SW480 (cell line): Measurements from ENCODE around the gene PCDHGB2.
"Not testable (repeated sequence)": the region's sequence is repeated elsewhere in the genome, so short reads cannot be mapped to it uniquely, and the experiment has no call there.

ENCODE experiments used
- DNase-seq: peaks from one replicate; pipeline ENCODE4 v3.0.0-alpha.2; 2016; ENCODE audit warnings: low spot score

The PCDHGB2 gene

GRCh38 chr5:141359790-141360426 lies at the start of gene PCDHGB2:
PCDHGB2 (plus strand) TSS chr5:141359994; CDS start chr5:141360136, 142 bp downstream.
- DNase-seq: peak; percentile 31

GRCh38 chr5:141313711-141314110 lies 46.1 kb upstream of the PCDHGB2 start:
- no peak for DNase-seq

- DNase-seq: not testable (repeated sequence)
Observed at GRCh38 chr5:141316963-141317362, 42.8 kb upstream of the PCDHGB2 start.

- DNase-seq: no peak
Observed at GRCh38 chr5:141319202-141319601, 40.6 kb upstream of the PCDHGB2 start.

GRCh38 chr5:141319699-141320098 lies 40.1 kb upstream of the PCDHGB2 start:
- DNase-seq: no peak

- peak; percentile 92 for DNase-seq
Observed at GRCh38 chr5:141320225-141321169, 39.3 kb upstream of the PCDHGB2 start, which contains the start of gene TAF7. TAF7 (minus strand) TSS chr5:141320784; CDS start chr5:141320044, 740 bp downstream.

- no peak for DNase-seq
Observed at GRCh38 chr5:141322261-141322660, 37.5 kb upstream of the PCDHGB2 start.

- DNase-seq: peak; percentile 50
Observed at GRCh38 chr5:141326088-141326854, 33.5 kb upstream of the PCDHGB2 start.

- no peak for DNase-seq
Observed at GRCh38 chr5:141328231-141328630, 31.6 kb upstream of the PCDHGB2 start.

- no peak for DNase-seq
Observed at GRCh38 chr5:141330299-141331080, 29.3 kb upstream of the PCDHGB2 start, which contains the start of gene PCDHGA1. PCDHGA1 (plus strand) TSS chr5:141330514.

- not testable (repeated sequence) for DNase-seq
Observed at GRCh38 chr5:141332571-141332970, 27.2 kb upstream of the PCDHGB2 start.

- no peak for DNase-seq
Observed at GRCh38 chr5:141338538-141339306, 21.1 kb upstream of the PCDHGB2 start, which contains the start of gene PCDHGA2. PCDHGA2 (plus strand) TSS chr5:141338760.

GRCh38 chr5:141340781-141341354 lies 18.9 kb upstream of the PCDHGB2 start:
- DNase-seq: not testable (repeated sequence)

- DNase-seq: no peak
Observed at GRCh38 chr5:141342773-141343172, 17.0 kb upstream of the PCDHGB2 start.

GRCh38 chr5:141343242-141343952 lies 16.4 kb upstream of the PCDHGB2 start, which contains the start of gene PCDHGA3:
PCDHGA3 (plus strand) TSS chr5:141343829; CDS start chr5:141344034, 205 bp downstream.
- DNase-seq: no peak

- no peak for DNase-seq
Observed at GRCh38 chr5:141343953-141344463, 15.8 kb upstream of the PCDHGB2 start.

- no peak for DNase-seq
Observed at GRCh38 chr5:141345327-141345726, 14.5 kb upstream of the PCDHGB2 start.

- not testable (repeated sequence) for DNase-seq
Observed at GRCh38 chr5:141346017-141346416, 13.8 kb upstream of the PCDHGB2 start.
